A673 (cell line): Measurements from ENCODE around the gene CEP164. TPM values are rescaled to one million over a fixed set of nuclear protein-coding genes. Genes with fewer than 3 reads are reported as not detected.

Experiments
- BruUV-seq: library from RNA; stranded (reverse); fragments of 400-500 nt; replicated peaks from 2 replicates; lab custom pipeline; 2021; lab: Mats Ljungman, UMichigan
- CTCF ChIA-PET: fragments of 300-600 bp; sonication (Branson Sonifier 250); formaldehyde crosslinking; loops from one replicate; lab custom pipeline; 2022; ENCODE audit warnings: antibody characterized with exemption; lab: Charles Lee
- POLR2A ChIA-PET: fragments of 300-600 bp; sonication (Branson Sonifier 250); formaldehyde crosslinking; loops from one replicate; lab custom pipeline; 2022; ENCODE audit warnings: antibody characterized with exemption; ENCODE audit not compliant: low non-redundant PET; lab: Charles Lee
- DNase-seq: peaks from one replicate; pipeline ENCODE4 v3.0.0-alpha.2; 2015; ENCODE audit warnings: low spot score
- H3K27ac ChIP-seq: fragments of 200-600 bp; sonication (generic); 2 replicates; pipeline ENCODE4 v1.5.1; 2016; ENCODE audit warnings: mixed run types, low read depth, mild to moderate bottlenecking, mixed read lengths, antibody characterized with exemption, low read length; ENCODE audit not compliant: poor library complexity, severe bottlenecking
- H3K27me3 ChIP-seq: fragments of 200-600 bp; sonication (generic); replicated peaks from 2 replicates; pipeline ENCODE4 v1.6.1; 2017; ENCODE audit warnings: mixed run types, low read depth, mild to moderate bottlenecking, mixed read lengths, antibody characterized with exemption, low read length; ENCODE audit not compliant: insufficient read depth, poor library complexity
- H3K36me3 ChIP-seq: fragments of 200-600 bp; sonication (generic); 2 replicates; pipeline ENCODE4 v1.6.1; 2016; ENCODE audit warnings: mixed run types, mild to moderate bottlenecking, mixed read lengths, antibody characterized with exemption, low read length; ENCODE audit not compliant: insufficient read depth, poor library complexity, severe bottlenecking
- H3K4me1 ChIP-seq: fragments of 200-600 bp; sonication (generic); 2 replicates; pipeline ENCODE4 v1.6.1; 2017; ENCODE audit warnings: mixed run types, mild to moderate bottlenecking, mixed read lengths, antibody characterized with exemption, low read length; ENCODE audit not compliant: insufficient read depth, poor library complexity, severe bottlenecking
- H3K4me3 ChIP-seq: fragments of 200-600 bp; sonication (generic); 2 replicates; pipeline ENCODE4 v1.5.1; 2016; ENCODE audit warnings: low read depth, mixed run types, mild to moderate bottlenecking, mixed read lengths, low read length; ENCODE audit not compliant: poor library complexity, severe bottlenecking
- H3K9me3 ChIP-seq: fragments of 200-600 bp; sonication (generic); 2 replicates; pipeline ENCODE4 v1.6.1; 2016; ENCODE audit warnings: mixed run types, low read depth, mild to moderate bottlenecking, mixed read lengths, antibody characterized with exemption, low read length; ENCODE audit not compliant: poor library complexity, severe bottlenecking
- CTCF ChIP-seq: fragments of 300-800, 200-600 bp; sonication (generic); conservative IDR thresholded peaks from 2 replicates; pipeline ENCODE4 v1.5.1; 2017; ENCODE audit warnings: low read depth, mild to moderate bottlenecking, antibody characterized with exemption, low read length, moderate library complexity, mixed read lengths
- EZH2 ChIP-seq: fragments of 200-600 bp; sonication (generic); IDR thresholded peaks from 2 replicates; pipeline ENCODE4 v1.6.1; 2017; ENCODE audit warnings: borderline replicate concordance, low read depth, mild to moderate bottlenecking, mixed read lengths, antibody characterized with exemption, low read length; ENCODE audit not compliant: poor library complexity, severe bottlenecking
- intact Hi-C: fragments of 100-400 bp; cut with micrococcal nuclease; formaldehyde crosslinking; loops from one replicate; pipeline ENCODE4 v1.10.0; 2022; ENCODE audit not compliant: unreplicated experiment
- total RNA-seq: library from RNA; stranded (reverse); gene quantifications from 2 replicates; pipeline ENCODE4 v1.2.3, GENCODE V29; 2021

The CEP164 gene
- total RNA-seq, 1 experiment from 2014 or later = 39.4 TPM

- no peak for TF ChIP-seq EZH2
- TF ChIP-seq CTCF = no peak
- Histone ChIP-seq H3K4me3 (no peak overlapping the region), H3K27me3 (peaks cover 12% of the 10 kb centered on the region), H3K36me3 (no peaks in the 10 kb centered on the region), H3K9me3 (no peaks in the 10 kb centered on the region), H3K27ac (no peak overlapping the region), H3K4me1 (no peaks in the 10 kb centered on the region)
- ChIA-PET POLR2A (no interaction called here), CTCF (no interaction called here)
- no TSS peak for BruUV-seq
- DNase-seq = no peak
- intact Hi-C loops = no loop called here
Measured at GRCh38 chr11:117437791-117438130, 110.1 kb downstream of the CEP164 start.

GRCh38 chr11:117438371-117439000, 110.8 kb downstream of the CEP164 start:
- peaks cover 12% of the 10 kb centered on the region for H3K27me3 ChIP-seq
- H3K27ac ChIP-seq = no peak overlapping the region
- POLR2A ChIA-PET = no interaction called here
- no peak overlapping the region for H3K4me3 ChIP-seq
- no TSS peak for BruUV-seq
- CTCF ChIA-PET = no interaction called here
- H3K4me1 ChIP-seq = no peaks in the 10 kb centered on the region
- no peaks in the 10 kb centered on the region for H3K9me3 ChIP-seq
- intact Hi-C loops = no loop called here
- peak; percentile 46 for DNase-seq
- no peaks in the 10 kb centered on the region for H3K36me3 ChIP-seq
- TF ChIP-seq EZH2 = no peak
- no peak for TF ChIP-seq CTCF

GRCh38 chr11:117439256-117439655, 111.6 kb downstream of the CEP164 start:
- no peak for DNase-seq
- Histone ChIP-seq H3K27me3 (peaks cover 12% of the 10 kb centered on the region), H3K4me1 (no peaks in the 10 kb centered on the region), H3K36me3 (no peaks in the 10 kb centered on the region), H3K27ac (no peak overlapping the region), H3K9me3 (no peaks in the 10 kb centered on the region), H3K4me3 (no peak overlapping the region)
- no TSS peak for BruUV-seq
- ChIA-PET CTCF (no interaction called here), POLR2A (no interaction called here)
- TF ChIP-seq CTCF (no peak), EZH2 (no peak)
- intact Hi-C loops = no loop called here
